Endodermal cell (in vitro differentiated cells): ENCODE data around the gene SYNDIG1. TPM values are rescaled to one million over a fixed set of nuclear protein-coding genes. Genes with fewer than 3 reads are reported as not detected.

Source experiments
- DNase-seq: peaks from one replicate; pipeline ENCODE4 v3.0.0-alpha.2; 2017
- H3K27ac ChIP-seq: 2 replicates; pipeline ENCODE4 v1.5.1; 2013; ENCODE audit warnings: mild to moderate bottlenecking, low read depth, low read length, moderate library complexity
- H3K27me3 ChIP-seq: 2 replicates; pipeline ENCODE4 v1.6.1; 2013; ENCODE audit warnings: mild to moderate bottlenecking, low read length, moderate library complexity; ENCODE audit not compliant: insufficient read depth, control insufficient read depth, poor library complexity, severe bottlenecking
- H3K36me3 ChIP-seq: 2 replicates; pipeline ENCODE4 v1.7.0; 2013; ENCODE audit warnings: mild to moderate bottlenecking, low read length, moderate library complexity; ENCODE audit not compliant: control insufficient read depth, insufficient read depth
- H3K4me1 ChIP-seq: one replicate; pipeline ENCODE4 v1.7.0; 2013; ENCODE audit warnings: low read length; ENCODE audit not compliant: control insufficient read depth, insufficient read depth
- H3K4me3 ChIP-seq: 2 replicates; pipeline ENCODE4 v1.5.1; 2013; ENCODE audit warnings: mild to moderate bottlenecking, low read length, moderate library complexity
- H3K9ac ChIP-seq: 2 replicates; pipeline ENCODE4 v1.6.1; 2013; ENCODE audit warnings: mild to moderate bottlenecking, low read length, moderate library complexity; ENCODE audit not compliant: poor library complexity, severe bottlenecking; ENCODE audit errors: extremely low read depth
- H3K9me3 ChIP-seq: 2 replicates; pipeline ENCODE4 v1.6.1; 2013; ENCODE audit warnings: mild to moderate bottlenecking, low read length, moderate library complexity; ENCODE audit not compliant: control insufficient read depth
- H3K27ac Mint-ChIP-seq: 2 replicates; pipeline ENCODE4 v1.8.0; 2020; ENCODE audit warnings: mixed read lengths
- H3K27me3 Mint-ChIP-seq: 2 replicates; pipeline ENCODE4 v1.8.0; 2021; ENCODE audit warnings: mild to moderate bottlenecking, mixed read lengths; ENCODE audit not compliant: insufficient read depth
- H3K36me3 Mint-ChIP-seq: 2 replicates; pipeline ENCODE4 v1.8.0; 2020; ENCODE audit warnings: low read depth, mixed read lengths
- H3K4me1 Mint-ChIP-seq: 2 replicates; pipeline ENCODE4 v1.8.0; 2020; ENCODE audit warnings: mixed read lengths
- H3K4me3 Mint-ChIP-seq: 2 replicates; pipeline ENCODE4 v1.8.0; 2020; ENCODE audit warnings: mild to moderate bottlenecking, moderate library complexity, mixed read lengths
- H3K9me3 Mint-ChIP-seq: 2 replicates; pipeline ENCODE4 v1.8.0; 2020; ENCODE audit warnings: mild to moderate bottlenecking, mixed read lengths
- CTCF ChIP-seq: fragments of 200-600 bp; sonication (generic); conservative IDR thresholded peaks from 2 replicates; pipeline ENCODE4 v1.5.0; 2021; ENCODE audit warnings: antibody characterized with exemption, mild to moderate bottlenecking
- WGBS, 2 experiments: methylation state at CpG; one replicate each; pipeline versions ENCODE4 v1.1.5 to v1.1.7; 2013; ENCODE audit warnings: missing lambda C conversion rate in 2 of 2, mixed read lengths in 1 of 2; ENCODE audit not compliant: insufficient coverage in 1 of 2, insufficient read length in 1 of 2; 5-methylcytosine and 5-hydroxymethylcytosine counted together
- total RNA-seq, 2 donors: library from RNA; stranded (reverse); fragmentation: NEBNext Ultra II Directional in 1 of 2; extraction: Animal tissue kit (Norgen Biotek cat#: 25700) in 1 of 2; gene quantifications; 2 replicates in 1 of 2; 3 replicates in 1 of 2; pipeline ENCODE4 v1.2.1, GENCODE V29; 2021

SYNDIG1 gene
- total RNA-seq, 2 donors from 2014 or later: 5.5 to 6.8 TPM

- 95 to 96% methylated on average over 8 to 12 of the region's 12 CpGs for WGBS, 2 experiments
- no peaks in the 10 kb centered on the region for H3K36me3 ChIP-seq
- H3K9ac ChIP-seq: no peak overlapping the region
- Mint-ChIP-seq H3K4me3 (no peak overlapping the region), H3K4me1 (peaks cover 26% of the 10 kb centered on the region), H3K36me3 (no peaks in the 10 kb centered on the region), H3K9me3 (peaks cover 21% of the 10 kb centered on the region), H3K27me3 (peaks cover 7% of the 10 kb centered on the region), H3K27ac (no peak overlapping the region)
- no peak for DNase-seq
- no peaks in the 10 kb centered on the region for H3K27me3 ChIP-seq
- H3K9me3 ChIP-seq: peaks cover 2% of the 10 kb centered on the region
- H3K4me1 ChIP-seq: no peaks in the 10 kb centered on the region
- no peak overlapping the region for H3K27ac ChIP-seq
- H3K4me3 ChIP-seq: no peak overlapping the region
- no peak for TF ChIP-seq CTCF
These were observed 158.5 kb downstream of the SYNDIG1 start for GRCh38 chr20:24627926-24628325.

GRCh38 chr20:24628985-24629384 is 159.6 kb downstream of the SYNDIG1 start:
- H3K4me1 Mint-ChIP-seq: peaks cover 31% of the 10 kb centered on the region
- H3K9me3 Mint-ChIP-seq: peaks cover 17% of the 10 kb centered on the region
- Histone ChIP-seq H3K36me3 (no peaks in the 10 kb centered on the region), H3K27ac (no peak overlapping the region), H3K4me1 (no peaks in the 10 kb centered on the region), H3K9me3 (no peaks in the 10 kb centered on the region), H3K9ac (no peak overlapping the region), H3K27me3 (no peaks in the 10 kb centered on the region), H3K4me3 (no peak overlapping the region)
- H3K27ac Mint-ChIP-seq: no peak overlapping the region
- 91 to 95% methylated on average over 4 to 6 of the region's 6 CpGs for WGBS, 2 experiments
- peak; percentile 26 for DNase-seq
- H3K4me3 Mint-ChIP-seq: no peak overlapping the region
- peaks cover 7% of the 10 kb centered on the region for H3K27me3 Mint-ChIP-seq
- no peaks in the 10 kb centered on the region for H3K36me3 Mint-ChIP-seq
- no peak for TF ChIP-seq CTCF

GRCh38 chr20:24629668-24630067 is 160.2 kb downstream of the SYNDIG1 start:
- Mint-ChIP-seq H3K4me1 (peaks cover 32% of the 10 kb centered on the region), H3K27ac (no peak overlapping the region), H3K9me3 (peaks cover 15% of the 10 kb centered on the region), H3K27me3 (peaks cover 7% of the 10 kb centered on the region), H3K4me3 (no peak overlapping the region), H3K36me3 (no peaks in the 10 kb centered on the region)
- no peaks in the 10 kb centered on the region for H3K27me3 ChIP-seq
- no peaks in the 10 kb centered on the region for H3K4me1 ChIP-seq
- TF ChIP-seq CTCF: no peak
- H3K9ac ChIP-seq: no peak overlapping the region
- no peak overlapping the region for H3K27ac ChIP-seq
- WGBS, 2 experiments: 82 to 86% methylated on average over 2 to 3 of the region's 3 CpGs
- H3K9me3 ChIP-seq: no peaks in the 10 kb centered on the region
- H3K36me3 ChIP-seq: no peaks in the 10 kb centered on the region
- peak; percentile 23 for DNase-seq
- no peak overlapping the region for H3K4me3 ChIP-seq
